ENCODE results near the gene OPTN.

Gene OPTN

GRCh38 chr10:13118784-13119410 lies 18.9 kb downstream of the OPTN start:
- TF ChIP-seq CTCF (IDR thresholded peaks at IDR 0.05; ENCODE audit: borderline replicate concordance, control extremely low read depth, extremely low read depth, insufficient read depth, missing control alignments) = no peak
- no peak for DNase-seq (ENCODE audit: low spot score)
- in situ Hi-C loops (cut with MboI; ENCODE audit: low sequenced_read_pairs, unreplicated experiment) = no loop called here

GRCh38 chr10:13120786-13121499 lies 21.0 kb downstream of the OPTN start:
- in situ Hi-C loops (cut with MboI; ENCODE audit: low sequenced_read_pairs, unreplicated experiment) = no loop called here
- DNase-seq (ENCODE audit: low spot score) = no peak
- TF ChIP-seq CTCF (IDR thresholded peaks at IDR 0.05; ENCODE audit: borderline replicate concordance, control extremely low read depth, extremely low read depth, insufficient read depth, missing control alignments) = no peak

- in situ Hi-C loops (cut with MboI; ENCODE audit: low sequenced_read_pairs, unreplicated experiment) = no loop called here
- DNase-seq (ENCODE audit: low spot score) = no peak
- no peak for TF ChIP-seq CTCF (IDR thresholded peaks at IDR 0.05; ENCODE audit: borderline replicate concordance, control extremely low read depth, extremely low read depth, insufficient read depth, missing control alignments)
Observed at GRCh38 chr10:13121500-13121854, 21.5 kb downstream of the OPTN start.

- DNase-seq (ENCODE audit: low spot score) = no peak
- no peak for TF ChIP-seq CTCF (IDR thresholded peaks at IDR 0.05; ENCODE audit: borderline replicate concordance, control extremely low read depth, extremely low read depth, insufficient read depth, missing control alignments)
- in situ Hi-C loops (cut with MboI; ENCODE audit: low sequenced_read_pairs, unreplicated experiment) = no loop called here
Observed at GRCh38 chr10:13136651-13137050, 36.7 kb downstream of the OPTN start.

- DNase-seq (ENCODE audit: low spot score) = no peak
- TF ChIP-seq CTCF (IDR thresholded peaks at IDR 0.05; ENCODE audit: borderline replicate concordance, control extremely low read depth, extremely low read depth, insufficient read depth, missing control alignments) = no peak
- in situ Hi-C loops (cut with MboI; ENCODE audit: low sequenced_read_pairs, unreplicated experiment) = no loop called here
Observed at GRCh38 chr10:13139150-13139549, 39.2 kb downstream of the OPTN start.

- in situ Hi-C loops (cut with MboI; ENCODE audit: low sequenced_read_pairs, unreplicated experiment) = no loop called here
- no peak for TF ChIP-seq CTCF (IDR thresholded peaks at IDR 0.05; ENCODE audit: borderline replicate concordance, control extremely low read depth, extremely low read depth, insufficient read depth, missing control alignments)
- no peak for DNase-seq (ENCODE audit: low spot score)
Observed at GRCh38 chr10:13139676-13140075, 39.7 kb downstream of the OPTN start.
